Fibroblast of lung (primary cell): ENCODE data around the gene NHS. TPM values are rescaled to one million over a fixed set of nuclear protein-coding genes. Genes with fewer than 3 reads are reported as not detected.

ENCODE experiments used
- DNase-seq, 2 donors: peaks; one replicate each; pipeline versions ENCODE4 v3.0.0 to v3.0.0-alpha.2; 2010; ENCODE audit warnings: low read depth in 2 of 2
- H2AFZ ChIP-seq: 2 replicates; pipeline ENCODE4 v1.5.1; 2012; ENCODE audit warnings: low read length, control low read depth, inconsistent platforms
- H3K27ac ChIP-seq: 2 replicates; pipeline ENCODE4 v1.5.1; 2011; ENCODE audit warnings: low read length, control low read depth; ENCODE audit not compliant: insufficient read depth
- H3K27me3 ChIP-seq: 2 replicates; pipeline ENCODE4 v1.5.1; 2011; ENCODE audit warnings: mild to moderate bottlenecking, low read length; ENCODE audit not compliant: control insufficient read depth, insufficient read depth
- H3K36me3 ChIP-seq: 2 replicates; pipeline ENCODE4 v1.5.1; 2011; ENCODE audit warnings: low read length; ENCODE audit not compliant: control insufficient read depth, insufficient read depth
- H3K4me1 ChIP-seq: 2 replicates; pipeline ENCODE4 v1.5.1; 2011; ENCODE audit warnings: low read length; ENCODE audit not compliant: control insufficient read depth, insufficient read depth; ENCODE audit errors: extremely low read depth
- H3K4me2 ChIP-seq: 2 replicates; pipeline ENCODE4 v1.5.1; 2011; ENCODE audit warnings: low read length, control low read depth; ENCODE audit not compliant: insufficient read depth; ENCODE audit errors: extremely low read depth
- H3K4me3 ChIP-seq, 4 experiments: fragments of 200-600 bp in 1 of 4; sonication (generic) in 1 of 4; replicated peaks in 1 of 4; 2 replicates each; pipeline ENCODE4 v1.5.1; 2011 to 2016; ENCODE audit warnings: low read length in 4 of 4, low read depth in 3 of 4, mild to moderate bottlenecking in 3 of 4, control low read depth in 2 of 4, inconsistent platforms in 1 of 4, mixed read lengths in 1 of 4; ENCODE audit not compliant: insufficient read depth in 1 of 4; ENCODE audit errors: control extremely low read depth in 1 of 4
- H3K79me2 ChIP-seq: 2 replicates; pipeline ENCODE4 v1.5.1; 2012; ENCODE audit warnings: mild to moderate bottlenecking, low read length, inconsistent platforms; ENCODE audit not compliant: control insufficient read depth, insufficient read depth
- H3K9ac ChIP-seq: 2 replicates; pipeline ENCODE4 v1.5.1; 2011; ENCODE audit warnings: mild to moderate bottlenecking, low read length, control low read depth; ENCODE audit not compliant: insufficient read depth
- H3K9me3 ChIP-seq: 2 replicates; pipeline ENCODE4 v1.5.1; 2012; ENCODE audit warnings: low read depth, low read length; ENCODE audit not compliant: control insufficient read depth, insufficient read depth
- H4K20me1 ChIP-seq: 2 replicates; pipeline ENCODE4 v1.5.1; 2011; ENCODE audit warnings: low read length; ENCODE audit not compliant: control insufficient read depth, insufficient read depth; ENCODE audit errors: extremely low read depth
- CTCF ChIP-seq, 2 donors: IDR thresholded peaks in 1 of 2; conservative IDR thresholded peaks in 1 of 2; 1 replicate in 1 of 2; 2 replicates in 1 of 2; pipeline ENCODE4 v1.5.1; 2011 to 2012; ENCODE audit warnings: low read length in 2 of 2, control low read depth in 1 of 2, inconsistent platforms in 1 of 2, low read depth in 1 of 2, mild to moderate bottlenecking in 1 of 2
- EZH2 ChIP-seq: IDR thresholded peaks from 2 replicates; pipeline ENCODE4 v1.5.1; 2012; ENCODE audit warnings: low read length, control low read depth, mild to moderate bottlenecking; ENCODE audit errors: missing control alignments
- polyA plus RNA-seq, 2 donors: library from polyadenylated mRNA; depleted of rRNA in 1 of 2; stranded (reverse) in 1 of 2; unstranded in 1 of 2; fragments of >200 nt; gene quantifications; 2 replicates each; pipeline ENCODE4 v1.2.1, GENCODE V29; 2011 to 2012; ENCODE audit warnings: missing spikeins in 1 of 2
- total RNA-seq: library from RNA; depleted of rRNA; stranded (reverse); fragments of >200 nt; gene quantifications from 2 replicates; pipeline ENCODE4 v1.2.1, GENCODE V29; 2014

NHS gene
- total and polyA plus RNA-seq, 2 donors (not counting 1 experiment from before 2014, with no cell fraction given), result 1.4 to 3.8 TPM

GRCh38 chrX:17601441-17602200, 226.6 kb downstream of the NHS start:
- Histone ChIP-seq H3K27me3 (no peaks in the 10 kb centered on the region), H3K9me3 (no peaks in the 10 kb centered on the region), H3K9ac (no peak overlapping the region), H3K4me3 (no peak overlapping the region), H2AFZ (no peak overlapping the region), H4K20me1 (no peaks in the 10 kb centered on the region), H3K27ac (no peak overlapping the region), H3K36me3 (no peaks in the 10 kb centered on the region), H3K4me1 (peaks cover 2% of the 10 kb centered on the region), H3K79me2 (no peaks in the 10 kb centered on the region), H3K4me2 (no peak overlapping the region)
- no peak for TF ChIP-seq CTCF (conservative IDR thresholded peaks at IDR 0.05 in 1 of 2, IDR thresholded peaks at IDR 0.05 in 1 of 2; ENCODE audit: low read depth in 1 of 2, low read length in 2 of 2)
- TF ChIP-seq EZH2, result no peak
- DNase-seq, result no peak

GRCh38 chrX:17602245-17602644, 227.2 kb downstream of the NHS start:
- Histone ChIP-seq H3K4me1 (no peaks in the 10 kb centered on the region), H3K36me3 (no peaks in the 10 kb centered on the region), H3K27me3 (no peaks in the 10 kb centered on the region), H3K27ac (no peak overlapping the region), H3K79me2 (no peaks in the 10 kb centered on the region), H3K9me3 (no peaks in the 10 kb centered on the region), H3K4me2 (no peak overlapping the region), H2AFZ (no peak overlapping the region), H3K9ac (no peak overlapping the region), H4K20me1 (no peaks in the 10 kb centered on the region), H3K4me3 (no peak overlapping the region)
- no peak for TF ChIP-seq CTCF (conservative IDR thresholded peaks at IDR 0.05 in 1 of 2, IDR thresholded peaks at IDR 0.05 in 1 of 2; ENCODE audit: low read depth in 1 of 2, low read length in 2 of 2)
- no peak for TF ChIP-seq EZH2
- no peak for DNase-seq

- Histone ChIP-seq H3K27me3 (no peaks in the 10 kb centered on the region), H3K79me2 (no peaks in the 10 kb centered on the region), H3K27ac (no peak overlapping the region), H3K4me3 (no peak overlapping the region), H3K4me2 (no peak overlapping the region), H3K9me3 (no peaks in the 10 kb centered on the region), H3K36me3 (no peaks in the 10 kb centered on the region), H3K9ac (no peak overlapping the region), H4K20me1 (no peaks in the 10 kb centered on the region), H2AFZ (no peak overlapping the region), H3K4me1 (no peaks in the 10 kb centered on the region)
- no peak for TF ChIP-seq CTCF (conservative IDR thresholded peaks at IDR 0.05 in 1 of 2, IDR thresholded peaks at IDR 0.05 in 1 of 2; ENCODE audit: low read depth in 1 of 2, low read length in 2 of 2)
- no peak for DNase-seq
These were observed 228.2 kb downstream of the NHS start for GRCh38 chrX:17603196-17603595.
